Activated CD8-positive, alpha-beta memory T cell treated with anti-CD3 and anti-CD28 coated beads, Interleukin-2, amount 50 U/mL, for 4 hours (primary cell): ENCODE results near the gene ALG12.

Source experiments
- DNase-seq: peaks from one replicate; pipeline ENCODE4 v3.0.0-alpha.2; 2020

ALG12 gene

DNA sequence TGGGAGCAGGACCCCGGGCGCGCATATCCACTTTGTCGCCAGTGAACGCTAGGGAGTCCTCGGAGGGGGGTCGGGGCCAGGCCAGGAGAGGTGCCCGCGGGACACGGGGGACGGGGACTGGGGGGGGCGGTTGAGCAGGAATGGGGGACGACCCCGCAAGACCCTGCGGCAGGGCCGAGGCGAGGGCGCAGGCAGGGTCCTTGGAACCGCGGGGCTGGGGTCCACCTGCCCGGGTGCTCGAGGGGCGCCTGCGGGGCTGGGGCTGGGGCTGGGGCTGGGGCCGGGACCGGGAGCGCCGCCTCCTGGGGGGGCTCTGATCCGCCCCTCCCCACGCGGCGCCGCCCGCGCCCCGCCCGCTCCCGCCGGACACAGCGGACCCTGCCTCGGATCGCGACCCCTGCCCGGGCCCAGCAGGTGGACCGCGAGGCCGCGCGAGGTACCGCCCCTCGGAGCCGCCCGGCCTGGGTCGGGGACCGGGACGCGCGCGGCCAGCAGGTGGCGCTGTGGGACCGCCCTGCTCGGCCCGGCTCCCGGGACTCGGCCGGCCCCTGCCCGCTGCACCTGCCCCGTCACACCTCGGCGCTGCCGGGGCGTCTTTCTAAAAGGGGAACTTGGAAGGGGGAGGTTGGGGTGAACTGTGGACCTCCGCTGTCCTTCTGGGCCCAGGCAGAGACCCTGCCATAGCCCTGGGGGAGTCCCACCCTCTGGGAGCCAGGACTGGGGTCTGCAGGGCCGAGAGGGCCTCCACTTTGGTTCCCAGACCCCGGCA, 11.2 kb upstream of the ALG12 start:
- peak; percentile 83 for DNase-seq

DNA sequence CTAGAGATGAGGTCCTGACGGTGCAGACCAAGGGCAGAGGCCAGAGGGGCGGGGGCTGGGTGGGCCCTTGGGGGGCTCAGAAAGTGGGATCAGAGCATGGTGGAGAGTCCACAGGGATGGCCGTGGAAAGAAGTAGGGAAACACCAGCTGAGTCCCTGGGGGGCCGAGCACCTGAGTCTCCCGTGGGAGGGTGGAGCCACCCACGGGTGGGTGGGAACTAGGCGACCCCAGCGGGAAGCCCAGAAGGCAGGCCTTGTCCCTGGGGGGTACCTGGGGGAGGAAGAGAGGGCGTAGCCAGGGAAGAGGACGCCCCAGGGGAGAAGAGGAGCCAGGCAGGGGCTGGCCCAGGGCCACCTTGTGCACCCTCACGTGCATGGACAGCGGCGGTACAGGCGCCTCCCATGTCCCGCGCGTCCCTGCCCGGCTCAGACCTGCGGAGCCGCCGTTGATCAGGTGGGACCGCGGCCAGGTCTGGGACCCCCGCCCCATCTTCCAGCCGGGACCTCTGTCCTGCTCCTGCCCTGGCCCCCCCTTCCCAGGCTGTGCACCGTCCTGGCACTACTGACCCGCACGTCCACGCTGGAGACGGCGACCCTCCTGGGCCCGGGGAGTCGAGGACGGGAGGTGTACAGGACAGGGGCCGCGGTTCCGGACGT, 10.4 kb upstream of the ALG12 start:
- no peak for DNase-seq

GRCh38 chr22:49928185-49928495, 9.9 kb upstream of the ALG12 start:
- no peak for DNase-seq

- no peak for DNase-seq
Measured at GRCh38 chr22:49927483-49928184, 9.4 kb upstream of the ALG12 start.

GRCh38 chr22:49926916-49927315, 8.7 kb upstream of the ALG12 start:
- no peak for DNase-seq

GRCh38 chr22:49925525-49926128, 7.4 kb upstream of the ALG12 start:
- DNase-seq: peak; percentile 71

DNA sequence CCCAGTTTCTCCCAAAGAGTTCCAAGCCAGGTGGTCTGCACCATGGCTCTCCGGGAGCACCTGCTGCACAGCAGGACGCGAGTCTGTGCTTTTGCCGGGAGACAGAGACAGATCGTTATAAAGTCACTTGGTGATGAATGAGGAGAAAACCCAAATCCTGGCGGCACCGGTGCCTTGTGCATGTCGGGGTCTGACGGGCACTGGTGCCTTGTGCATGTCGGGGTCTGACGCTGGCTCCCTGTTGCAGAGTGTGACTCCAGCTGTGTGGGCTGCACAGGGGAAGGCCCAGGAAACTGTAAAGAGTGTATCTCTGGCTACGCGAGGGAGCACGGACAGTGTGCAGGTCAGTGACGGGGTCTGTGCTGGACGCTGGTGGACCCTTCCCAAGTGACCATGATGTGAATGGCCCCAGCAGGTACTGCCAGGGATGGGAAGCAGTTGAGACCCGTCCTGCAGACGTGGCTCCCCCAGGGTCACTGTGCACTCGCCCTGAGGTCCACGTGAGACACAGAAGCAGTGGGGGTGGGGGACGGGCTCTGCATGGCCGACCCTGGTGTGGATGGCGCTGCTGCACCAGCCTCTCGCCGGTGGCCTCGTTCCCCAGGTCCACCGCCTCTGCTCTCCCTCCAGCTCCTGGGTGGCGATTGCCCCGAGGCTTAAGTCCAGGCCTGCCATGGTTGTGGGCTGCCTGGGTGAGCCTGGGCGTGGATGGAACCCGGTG, 6.0 kb upstream of the ALG12 start:
- no peak for DNase-seq

DNA sequence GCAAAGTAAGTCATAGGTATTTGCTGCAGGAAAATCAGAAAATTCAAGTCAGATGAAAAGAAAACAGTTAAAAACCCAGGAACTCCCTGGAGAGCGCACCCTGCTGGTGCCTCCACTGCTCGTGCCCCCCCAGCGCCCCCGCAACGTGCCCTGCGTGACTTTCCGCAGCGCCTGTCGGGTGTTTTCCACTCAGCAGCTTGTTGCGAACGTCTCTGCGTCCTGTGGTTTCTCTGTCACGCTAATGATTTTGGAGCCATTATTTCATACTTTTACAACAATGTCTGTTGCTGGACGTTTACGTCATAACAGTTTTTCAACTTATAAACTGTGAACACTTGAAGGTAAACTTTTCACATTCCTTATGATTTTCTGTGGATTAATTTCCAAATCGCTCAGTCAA, 5.2 kb upstream of the ALG12 start:
- DNase-seq: no peak

- DNase-seq: no peak
Measured at GRCh38 chr22:49922926-49923325, 4.7 kb upstream of the ALG12 start.

DNA sequence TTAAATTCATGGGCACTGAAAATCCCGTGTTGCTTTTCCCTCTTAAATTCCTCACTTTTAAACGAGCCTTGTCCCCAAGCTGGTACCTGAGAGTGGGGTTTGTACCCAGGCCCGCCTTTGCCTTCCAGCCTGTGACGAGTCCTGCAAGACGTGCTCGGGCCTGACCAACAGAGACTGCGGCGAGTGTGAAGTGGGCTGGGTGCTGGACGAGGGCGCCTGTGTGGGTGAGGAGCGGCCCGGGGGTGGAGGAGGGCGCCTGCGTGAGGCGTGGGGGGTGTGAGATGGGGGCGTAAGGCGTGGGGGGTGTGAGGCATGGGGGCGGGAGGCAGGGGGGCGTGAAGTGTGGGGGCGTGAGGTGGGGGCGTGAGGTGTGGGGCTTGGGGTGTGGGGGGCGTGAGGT, 4.2 kb upstream of the ALG12 start:
- DNase-seq: no peak

- DNase-seq: no peak
Measured at GRCh38 chr22:49921508-49922278, 3.5 kb upstream of the ALG12 start.

GRCh38 chr22:49920859-49921258, 2.6 kb upstream of the ALG12 start:
- no peak for DNase-seq

- DNase-seq: no peak
Measured at GRCh38 chr22:49918911-49919881, 958 bp upstream of the ALG12 start.

GRCh38 chr22:49916831-49917230, 1.4 kb downstream of the ALG12 start:
- DNase-seq: no peak

- no peak for DNase-seq
Measured at GRCh38 chr22:49915610-49916009, 2.6 kb downstream of the ALG12 start.

DNA sequence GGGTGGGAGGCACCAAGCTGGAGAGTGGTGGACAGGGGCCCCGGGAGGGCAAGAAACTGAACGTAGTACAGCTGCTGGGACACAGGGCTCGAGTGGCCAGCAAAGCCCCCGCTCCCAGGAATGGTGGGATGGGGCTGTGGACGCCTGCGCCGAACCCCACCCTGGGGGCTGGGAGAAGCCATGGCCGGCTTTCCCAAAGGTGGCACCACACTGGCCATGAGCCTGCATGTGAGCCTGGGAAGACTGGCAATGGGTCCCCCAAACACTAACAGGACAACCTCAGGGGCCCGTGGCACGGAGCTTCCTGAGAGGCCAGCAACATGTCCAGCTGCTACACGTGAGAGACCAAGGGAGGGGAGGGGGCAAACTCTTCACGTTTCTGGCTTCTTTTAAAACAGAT, 4.0 kb downstream of the ALG12 start:
- DNase-seq: no peak

DNA sequence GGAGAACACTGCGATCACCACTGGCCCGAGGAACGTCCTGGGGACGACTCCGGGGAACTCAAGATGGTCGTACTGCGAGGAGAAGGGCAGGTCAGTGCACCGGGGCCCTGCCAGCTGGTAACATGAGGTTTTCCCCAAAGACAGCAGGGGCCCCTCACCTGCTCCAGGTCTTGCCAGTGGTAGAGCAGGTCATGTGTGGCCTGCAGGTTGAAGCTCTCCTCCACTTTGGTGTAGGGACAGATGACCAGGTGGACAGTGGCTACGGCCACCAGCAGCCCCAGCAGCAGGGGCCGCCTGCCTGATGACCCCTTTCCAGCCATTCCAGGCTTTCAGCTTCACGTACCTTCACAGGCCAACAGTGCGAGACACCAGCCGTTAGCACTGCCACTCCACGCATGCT, 4.8 kb downstream of the ALG12 start:
- no peak for DNase-seq

GRCh38 chr22:49913026-49913425, 5.2 kb downstream of the ALG12 start:
- no peak for DNase-seq

DNA sequence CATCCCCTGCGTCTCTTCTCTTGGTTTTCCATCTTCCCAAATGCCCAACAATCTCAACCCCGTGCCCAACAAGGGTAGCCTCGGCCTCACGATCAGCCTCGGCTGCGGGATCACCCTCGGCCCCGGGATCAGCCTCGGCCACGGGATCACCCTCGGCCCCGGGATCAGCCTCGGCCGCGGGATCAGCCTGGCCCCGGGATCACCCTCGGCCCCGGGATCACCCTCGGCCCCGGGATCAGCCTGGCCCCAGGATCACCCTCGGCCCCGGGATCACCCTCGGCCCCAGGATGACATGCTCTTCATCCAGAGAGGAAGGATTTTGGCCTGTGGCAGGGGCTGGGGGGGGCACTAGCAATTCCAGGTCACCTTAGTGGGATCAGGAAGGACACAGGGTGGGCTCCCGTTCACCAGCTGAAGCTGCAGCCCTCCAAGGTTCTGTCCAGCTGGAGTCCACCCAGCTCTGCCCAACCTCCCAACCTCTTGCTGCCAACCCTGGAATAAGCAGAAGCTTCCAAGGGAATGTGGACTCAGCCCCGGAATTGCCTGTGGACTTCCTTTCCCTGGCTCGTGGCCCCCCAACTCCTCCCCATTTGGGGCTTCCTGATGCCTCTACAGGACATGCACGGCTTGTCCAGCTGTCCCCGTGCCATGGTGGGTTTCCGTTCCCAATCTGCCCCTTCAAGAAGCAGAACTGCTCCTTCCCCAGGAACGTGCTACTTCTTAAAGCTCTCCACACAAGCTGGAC, 6.2 kb downstream of the ALG12 start:
- no peak for DNase-seq
